Smooth muscle cell (in vitro differentiated cells): ENCODE results near the gene ABI3. TPM values are rescaled to one million over a fixed set of nuclear protein-coding genes. Genes with fewer than 3 reads are reported as not detected.

Experiments
- DNase-seq: peaks from one replicate; lab custom pipeline; 2025; ENCODE audit not compliant: unreplicated experiment; lab: John Stamatoyannopoulos, UW
- H2AFZ ChIP-seq: fragments of 200-600 bp; sonication (generic); 2 replicates; pipeline ENCODE4 v1.6.0; 2016; ENCODE audit warnings: antibody characterized with exemption, low read depth, mild to moderate bottlenecking
- H3F3A ChIP-seq: fragments of 200-600 bp; sonication (generic); 2 replicates; pipeline ENCODE4 v1.6.0; 2017; ENCODE audit warnings: antibody characterized with exemption, low read depth
- H3K27ac ChIP-seq: fragments of 200-600 bp; sonication (generic); 2 replicates; pipeline ENCODE4 v1.5.1; 2016; ENCODE audit warnings: low read depth, mild to moderate bottlenecking
- H3K27me3 ChIP-seq: fragments of 200-600 bp; sonication (generic); 2 replicates; pipeline ENCODE4 v1.6.1; 2016; ENCODE audit warnings: low read depth, mild to moderate bottlenecking
- H3K36me3 ChIP-seq: fragments of 200-600 bp; sonication (generic); 2 replicates; pipeline ENCODE4 v1.5.1; 2016; ENCODE audit warnings: low read depth
- H3K4me1 ChIP-seq: fragments of 200-600 bp; sonication (generic); 2 replicates; pipeline ENCODE4 v1.5.1; 2016; ENCODE audit warnings: low read depth
- H3K4me2 ChIP-seq: fragments of 200-600 bp; sonication (generic); 2 replicates; pipeline ENCODE4 v1.6.0; 2016; ENCODE audit warnings: mild to moderate bottlenecking
- H3K4me3 ChIP-seq: fragments of 200-600 bp; sonication (generic); 2 replicates; pipeline ENCODE4 v1.5.1; 2016; ENCODE audit warnings: mild to moderate bottlenecking
- H3K79me2 ChIP-seq: fragments of 200-600 bp; sonication (generic); 2 replicates; pipeline ENCODE4 v1.6.0; 2016; ENCODE audit warnings: low read depth, mild to moderate bottlenecking
- H3K9ac ChIP-seq: fragments of 200-600 bp; sonication (generic); 2 replicates; pipeline ENCODE4 v1.6.0; 2016; ENCODE audit warnings: low read depth
- H3K9me3 ChIP-seq: fragments of 200-600 bp; sonication (generic); replicated peaks from 2 replicates; pipeline ENCODE4 v1.5.1; 2016; ENCODE audit warnings: low read depth
- H4K20me1 ChIP-seq: fragments of 200-600 bp; sonication (generic); 2 replicates; pipeline ENCODE4 v1.6.0; 2016; ENCODE audit warnings: low read depth
- CTCF ChIP-seq: fragments of 200-600 bp; sonication (generic); IDR thresholded peaks from 2 replicates; pipeline ENCODE4 v1.5.1; 2017; ENCODE audit warnings: borderline replicate concordance, mild to moderate bottlenecking, antibody characterized with exemption; ENCODE audit not compliant: insufficient read depth, poor library complexity, severe bottlenecking
- WGBS: methylation state at CpG from one replicate; pipeline ENCODE4 v1.1.7; 2016; ENCODE audit warnings: low lambda C conversion rate; 5-methylcytosine and 5-hydroxymethylcytosine counted together
- polyA plus RNA-seq: library from polyadenylated mRNA; unstranded; fragments of >200 nt; fragmentation: Nextera tagmentation; extraction: Ambion mirVana; gene quantifications from 2 replicates; pipeline ENCODE4 v1.2.1, GENCODE V29; 2016
- total RNA-seq: library from RNA; depleted of rRNA; stranded (reverse); fragments of >200 nt; gene quantifications from 2 replicates; pipeline ENCODE4 v1.2.3, GENCODE V29; 2014

The ABI3 gene
- total and polyA plus RNA-seq, 2 experiments from 2014 or later = 1.7 to 1.9 TPM

- H3F3A ChIP-seq = no peaks in the 10 kb centered on the region
- no peak overlapping the region for H2AFZ ChIP-seq
- no peaks in the 10 kb centered on the region for H3K4me1 ChIP-seq
- DNase-seq = no peak
- no peaks in the 10 kb centered on the region for H3K79me2 ChIP-seq
- no peak for TF ChIP-seq CTCF
- no peak overlapping the region for H3K9ac ChIP-seq
- no peaks in the 10 kb centered on the region for H3K36me3 ChIP-seq
- H3K27ac ChIP-seq = no peak overlapping the region
- no peak overlapping the region for H3K4me2 ChIP-seq
- H3K4me3 ChIP-seq = no peak overlapping the region
- no peaks in the 10 kb centered on the region for H4K20me1 ChIP-seq
- WGBS = 88% methylated on average over 17 of the region's 17 CpGs
- no peaks in the 10 kb centered on the region for H3K9me3 ChIP-seq
- H3K27me3 ChIP-seq = peaks cover 4% of the 10 kb centered on the region
Measured at GRCh38 chr17:49217651-49218413, 7.3 kb downstream of the ABI3 start.

GRCh38 chr17:49218941-49219913, 8.7 kb downstream of the ABI3 start:
- 95% methylated on average over 18 of the region's 37 CpGs for WGBS
- no peak for TF ChIP-seq CTCF

GRCh38 chr17:49219987-49220386, 9.5 kb downstream of the ABI3 start:
- Histone ChIP-seq H3K27me3 (peaks cover 26% of the 10 kb centered on the region), H3K9me3 (no peaks in the 10 kb centered on the region)
- TF ChIP-seq CTCF = no peak

More at GRCh38 chr17:49218941-49219913, 8.7 kb downstream of the ABI3 start:
- Histone ChIP-seq H3K27ac (no peak overlapping the region), H3F3A (no peaks in the 10 kb centered on the region), H2AFZ (no peak overlapping the region), H4K20me1 (no peaks in the 10 kb centered on the region), H3K9ac (no peak overlapping the region), H3K9me3 (no peaks in the 10 kb centered on the region), H3K4me1 (peaks cover 6% of the 10 kb centered on the region), H3K27me3 (peaks cover 18% of the 10 kb centered on the region), H3K4me2 (no peak overlapping the region), H3K4me3 (no peak overlapping the region), H3K79me2 (no peaks in the 10 kb centered on the region), H3K36me3 (no peaks in the 10 kb centered on the region)
- DNase-seq = no peak

More at GRCh38 chr17:49219987-49220386, 9.5 kb downstream of the ABI3 start:
- no peak overlapping the region for H3K4me3 ChIP-seq
- H3K36me3 ChIP-seq = no peaks in the 10 kb centered on the region
- H3K4me1 ChIP-seq = peaks cover 9% of the 10 kb centered on the region
- no peak overlapping the region for H3K4me2 ChIP-seq
- H2AFZ ChIP-seq = no peak overlapping the region
- no peaks in the 10 kb centered on the region for H3F3A ChIP-seq
- H3K9ac ChIP-seq = no peak overlapping the region
- H3K79me2 ChIP-seq = no peaks in the 10 kb centered on the region
- no peak overlapping the region for H3K27ac ChIP-seq
- 92% methylated on average over 13 of the region's 15 CpGs for WGBS
- DNase-seq = no peak
- no peaks in the 10 kb centered on the region for H4K20me1 ChIP-seq
